Nephron (organoid): Measurements from ENCODE around the gene PTPRM.
A peak's percentile ranks its signal among the peaks of the same experiment; 100 is the strongest.
"Not testable (repeated sequence)": the region's sequence is repeated elsewhere in the genome, so short reads cannot be mapped to it uniquely, and the experiment has no call there.

Source experiments
- H3K27ac Mint-ChIP-seq, 3 experiments: 2 replicates each; pipeline ENCODE4 v1.8.0; 2020; ENCODE audit warnings: mixed read lengths in 3 of 3, mild to moderate bottlenecking in 2 of 3, moderate library complexity in 1 of 3
- H3K27me3 Mint-ChIP-seq: 2 replicates; pipeline ENCODE4 v1.8.0; 2021; ENCODE audit warnings: low read depth, mild to moderate bottlenecking, moderate library complexity, mixed read lengths
- H3K36me3 Mint-ChIP-seq: 2 replicates; pipeline ENCODE4 v1.8.0; 2020; ENCODE audit warnings: low read depth, mixed read lengths
- H3K4me1 Mint-ChIP-seq: 2 replicates; pipeline ENCODE4 v1.8.0; 2020; ENCODE audit warnings: mixed read lengths
- H3K4me3 Mint-ChIP-seq, 3 experiments: 2 replicates each; pipeline ENCODE4 v1.8.0; 2020; ENCODE audit warnings: mild to moderate bottlenecking in 3 of 3, mixed read lengths in 3 of 3, moderate library complexity in 2 of 3
- H3K9me3 Mint-ChIP-seq: 2 replicates; pipeline ENCODE4 v1.8.0; 2020; ENCODE audit warnings: mixed read lengths
- TF ChIP-seq, protein P1 (sequence below), 3 experiments: fragments of 200-600 bp; sonication (generic); IDR thresholded peaks; one replicate each; pipeline ENCODE4 v1.5.0; 2021; ENCODE audit warnings: antibody characterized with exemption in 3 of 3; ENCODE audit not compliant: unreplicated experiment in 3 of 3

Gene PTPRM

DNA sequence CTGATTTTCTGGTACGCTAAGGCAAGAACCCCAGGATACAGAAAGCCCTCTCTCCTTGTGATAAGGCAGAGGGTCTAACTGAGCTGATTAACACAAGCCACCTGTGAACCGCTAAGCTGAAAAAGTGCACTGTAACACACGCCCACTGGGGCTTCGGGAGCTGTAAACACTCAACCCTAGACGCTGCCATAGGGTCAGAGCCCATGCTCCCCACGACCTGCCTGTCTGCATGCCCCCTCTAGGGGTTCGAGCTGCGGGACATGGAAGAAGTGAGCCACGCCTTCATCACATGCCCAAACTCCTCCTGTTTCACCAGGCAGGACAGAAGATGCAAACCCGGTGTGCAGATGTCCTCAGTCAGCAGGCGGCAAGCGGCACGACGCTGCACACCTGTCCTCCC is 868.3 kb downstream of the PTPRM start:
- peaks cover under 1% of the 10 kb centered on the region for H3K36me3 Mint-ChIP-seq
- peaks cover 9% of the 10 kb centered on the region for H3K9me3 Mint-ChIP-seq
- TF ChIP-seq, protein P1, sequence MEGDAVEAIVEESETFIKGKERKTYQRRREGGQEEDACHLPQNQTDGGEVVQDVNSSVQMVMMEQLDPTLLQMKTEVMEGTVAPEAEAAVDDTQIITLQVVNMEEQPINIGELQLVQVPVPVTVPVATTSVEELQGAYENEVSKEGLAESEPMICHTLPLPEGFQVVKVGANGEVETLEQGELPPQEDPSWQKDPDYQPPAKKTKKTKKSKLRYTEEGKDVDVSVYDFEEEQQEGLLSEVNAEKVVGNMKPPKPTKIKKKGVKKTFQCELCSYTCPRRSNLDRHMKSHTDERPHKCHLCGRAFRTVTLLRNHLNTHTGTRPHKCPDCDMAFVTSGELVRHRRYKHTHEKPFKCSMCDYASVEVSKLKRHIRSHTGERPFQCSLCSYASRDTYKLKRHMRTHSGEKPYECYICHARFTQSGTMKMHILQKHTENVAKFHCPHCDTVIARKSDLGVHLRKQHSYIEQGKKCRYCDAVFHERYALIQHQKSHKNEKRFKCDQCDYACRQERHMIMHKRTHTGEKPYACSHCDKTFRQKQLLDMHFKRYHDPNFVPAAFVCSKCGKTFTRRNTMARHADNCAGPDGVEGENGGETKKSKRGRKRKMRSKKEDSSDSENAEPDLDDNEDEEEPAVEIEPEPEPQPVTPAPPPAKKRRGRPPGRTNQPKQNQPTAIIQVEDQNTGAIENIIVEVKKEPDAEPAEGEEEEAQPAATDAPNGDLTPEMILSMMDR (IDR thresholded peaks at IDR 0.05; ENCODE audit: unreplicated experiment in 3 of 3) = no peak
- H3K27me3 Mint-ChIP-seq = peaks cover 20% of the 10 kb centered on the region
- H3K27ac Mint-ChIP-seq = no peak overlapping the region
- no peak overlapping the region for H3K4me3 Mint-ChIP-seq
- no peaks in the 10 kb centered on the region for H3K4me1 Mint-ChIP-seq

DNA sequence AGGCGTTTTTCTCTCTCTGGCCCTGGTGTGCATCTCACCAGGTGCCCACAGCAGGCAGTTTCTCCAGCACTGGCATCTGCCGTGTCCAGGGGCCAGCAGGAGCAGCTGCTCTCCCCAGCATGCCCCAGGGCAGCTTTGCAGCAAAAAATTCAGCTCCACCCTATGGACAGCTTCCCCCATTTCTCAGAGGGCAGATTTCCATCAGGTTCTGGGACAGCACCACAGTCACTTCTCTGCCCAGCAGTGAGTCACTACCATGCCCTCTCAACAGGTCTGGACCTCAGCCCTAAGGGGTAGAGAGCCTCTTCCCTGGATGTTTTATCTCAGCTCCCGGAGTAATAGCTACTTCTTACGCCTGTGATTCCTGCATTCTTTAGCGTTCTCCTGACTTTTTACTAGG is 871.9 kb downstream of the PTPRM start:
- TF ChIP-seq, protein P1 (IDR thresholded peaks at IDR 0.05; ENCODE audit: unreplicated experiment in 3 of 3) = no peak
- no peaks in the 10 kb centered on the region for H3K4me1 Mint-ChIP-seq
- H3K36me3 Mint-ChIP-seq = peaks cover 4% of the 10 kb centered on the region
- H3K4me3 Mint-ChIP-seq = no peak overlapping the region
- peaks cover 21% of the 10 kb centered on the region for H3K9me3 Mint-ChIP-seq
- H3K27me3 Mint-ChIP-seq = peaks cover 16% of the 10 kb centered on the region
- H3K27ac Mint-ChIP-seq = no peak overlapping the region

DNA sequence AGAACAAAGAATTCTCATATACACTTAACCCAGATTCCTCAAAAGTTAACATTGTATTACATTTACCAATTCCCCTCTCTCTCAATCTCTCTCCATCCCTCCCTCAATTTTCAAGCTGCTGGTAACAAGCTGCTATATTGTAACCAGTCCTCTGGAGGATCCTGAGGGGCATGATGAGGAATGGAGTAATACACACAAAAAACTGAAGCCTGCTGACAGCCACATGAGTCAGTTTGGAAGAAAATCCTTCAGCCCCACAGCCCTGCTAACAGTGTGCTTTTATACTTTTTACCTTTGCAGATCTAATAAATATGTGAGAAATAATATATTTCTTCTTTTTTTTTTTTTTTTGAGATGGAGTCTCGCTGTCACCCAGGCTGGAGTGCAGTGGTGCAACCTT is 876.4 kb downstream of the PTPRM start:
- TF ChIP-seq, protein P1 (IDR thresholded peaks at IDR 0.05; ENCODE audit: unreplicated experiment in 3 of 3) = no peak
- Mint-ChIP-seq H3K27ac (no peak overlapping the region), H3K4me3 (no peak overlapping the region), H3K36me3 (peaks cover 4% of the 10 kb centered on the region), H3K27me3 (no peaks in the 10 kb centered on the region), H3K9me3 (peaks cover 29% of the 10 kb centered on the region), H3K4me1 (no peaks in the 10 kb centered on the region)

DNA sequence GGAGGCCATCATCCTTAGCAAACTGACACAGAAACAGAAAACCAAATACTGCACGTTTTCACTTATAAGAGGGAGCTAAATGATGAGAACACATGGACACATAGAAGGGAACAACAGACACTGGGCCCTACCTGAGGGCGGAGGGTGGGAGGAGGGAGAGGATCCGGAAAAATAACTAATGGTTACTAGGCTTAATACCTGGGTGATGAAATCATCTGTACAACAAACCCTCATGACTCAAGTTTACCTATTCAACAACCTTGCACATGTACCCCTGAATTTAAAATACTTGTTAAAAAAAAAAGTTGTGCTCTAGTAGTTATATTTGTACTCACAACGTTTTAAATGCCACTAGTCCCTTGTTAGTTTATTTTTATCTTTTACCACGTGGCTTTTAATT is 879.8 kb downstream of the PTPRM start:
- H3K4me3 Mint-ChIP-seq, H3K4me1 Mint-ChIP-seq, H3K27me3 Mint-ChIP-seq, H3K36me3 Mint-ChIP-seq, H3K27ac Mint-ChIP-seq: not testable (repeated sequence)
- peaks cover 13% of the 10 kb centered on the region for H3K9me3 Mint-ChIP-seq

DNA sequence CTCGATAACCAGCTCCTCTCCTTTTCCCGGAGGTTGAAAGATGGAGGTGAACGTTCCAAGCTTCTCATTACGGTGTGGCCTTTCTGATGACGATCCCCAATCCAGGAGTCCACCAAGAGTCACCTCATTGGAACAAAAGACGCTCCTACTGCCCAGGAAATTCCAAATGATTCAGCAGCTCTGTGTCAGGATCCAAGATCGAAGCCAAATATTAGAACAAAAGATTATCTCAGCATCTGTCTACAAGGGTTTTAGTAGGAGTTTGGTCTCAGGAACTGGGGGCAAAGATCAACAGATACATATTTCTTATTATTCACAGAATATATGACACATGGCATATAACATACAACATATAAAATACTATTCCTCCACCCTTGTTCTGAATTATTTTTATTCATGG is 881.0 kb downstream of the PTPRM start:
- TF ChIP-seq, protein P1 (IDR thresholded peaks at IDR 0.05; ENCODE audit: unreplicated experiment in 3 of 3) = no peak
- H3K4me3 Mint-ChIP-seq = no peak overlapping the region
- no peaks in the 10 kb centered on the region for H3K36me3 Mint-ChIP-seq
- H3K27ac Mint-ChIP-seq = no peak overlapping the region
- H3K27me3 Mint-ChIP-seq = no peaks in the 10 kb centered on the region
- H3K9me3 Mint-ChIP-seq = peaks cover 8% of the 10 kb centered on the region
- H3K4me1 Mint-ChIP-seq = no peaks in the 10 kb centered on the region

DNA sequence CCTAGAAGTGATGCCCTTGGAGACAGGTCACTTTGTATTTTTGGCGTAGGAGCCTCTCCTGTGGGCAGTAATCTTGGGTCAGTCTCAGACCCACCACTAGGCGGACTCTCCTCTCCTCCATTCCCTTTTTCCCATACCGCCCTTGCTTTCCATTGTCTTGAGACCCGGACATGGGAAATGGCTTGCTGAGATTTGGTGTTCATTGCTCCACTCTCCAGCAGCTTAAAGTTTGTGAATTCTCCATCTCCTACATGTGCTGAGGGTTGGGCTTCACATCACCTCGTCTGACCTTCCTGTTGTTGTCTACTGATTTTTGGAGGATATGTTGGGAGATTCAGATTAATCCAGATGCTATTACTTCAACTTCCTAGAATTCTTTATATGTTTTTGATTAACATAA is 882.9 kb downstream of the PTPRM start:
- H3K9me3 Mint-ChIP-seq = no peaks in the 10 kb centered on the region
- H3K27me3 Mint-ChIP-seq = no peaks in the 10 kb centered on the region
- TF ChIP-seq, protein P1 (IDR thresholded peaks at IDR 0.05; ENCODE audit: unreplicated experiment in 3 of 3) = peak in 1 of 3 experiments; percentile 13
- H3K4me1 Mint-ChIP-seq = no peaks in the 10 kb centered on the region
- H3K36me3 Mint-ChIP-seq = no peaks in the 10 kb centered on the region
- H3K4me3 Mint-ChIP-seq = no peak overlapping the region
- no peak overlapping the region for H3K27ac Mint-ChIP-seq
